CD4-positive, alpha-beta T cell (primary cell): ENCODE measurements around the gene GALK1. TPM values are rescaled to one million over a fixed set of nuclear protein-coding genes. Genes with fewer than 3 reads are reported as not detected.

ENCODE experiments used
- ATAC-seq: fragments of 200-7000 bp; cut with Tn5 transposase; one replicate; pipeline ENCODE4 v1.10.0; 2022; ENCODE audit warnings: mild to moderate bottlenecking; ENCODE audit not compliant: poor library complexity
- CTCF ChIA-PET: fragments of 350-600 bp; sonication (Branson Sonifier 250); formaldehyde crosslinking; loops from one replicate; lab custom pipeline; 2021; ENCODE audit warnings: antibody characterized with exemption, inconsistent platforms; lab: Charles Lee
- POLR2A ChIA-PET: fragments of 350-600 bp; sonication (Branson Sonifier 250); formaldehyde crosslinking; loops from one replicate; lab custom pipeline; 2021; ENCODE audit warnings: antibody characterized with exemption, inconsistent platforms; lab: Charles Lee
- DNase-seq, 14 experiments: peaks; one replicate each; pipeline ENCODE4 v3.0.0-alpha.2; 2013 to 2020; ENCODE audit warnings: mixed read lengths in 2 of 14
- H3K27ac ChIP-seq, 2 donors: one replicate each; pipeline versions ENCODE4 v1.5.1 to v1.7.0; 2013; ENCODE audit warnings: low read length in 2 of 2, low read depth in 1 of 2, mild to moderate bottlenecking in 1 of 2
- H3K27me3 ChIP-seq, 2 experiments: 1 replicate in 1 of 2; 2 replicates in 1 of 2; pipeline versions ENCODE4 v1.6.1 to v1.7.0; 2013; ENCODE audit warnings: low read length in 2 of 2, control low read depth in 1 of 2, mild to moderate bottlenecking in 1 of 2, moderate library complexity in 1 of 2; ENCODE audit not compliant: insufficient read depth in 2 of 2, control insufficient read depth in 1 of 2
- H3K36me3 ChIP-seq: one replicate; pipeline ENCODE4 v1.6.1; 2013; ENCODE audit warnings: low read length, control low read depth; ENCODE audit not compliant: insufficient read depth
- H3K4me1 ChIP-seq: one replicate; pipeline ENCODE4 v1.6.1; 2013; ENCODE audit warnings: low read length, control low read depth; ENCODE audit not compliant: insufficient read depth
- H3K4me3 ChIP-seq: one replicate; pipeline ENCODE4 v1.5.1; 2013; ENCODE audit warnings: mild to moderate bottlenecking, low read length, moderate library complexity
- H3K9me3 ChIP-seq, 2 experiments: 1 replicate in 1 of 2; 2 replicates in 1 of 2; pipeline versions ENCODE4 v1.6.1 to v1.7.0; 2013; ENCODE audit warnings: low read length in 2 of 2, mild to moderate bottlenecking in 2 of 2, control low read depth in 1 of 2, moderate library complexity in 1 of 2; ENCODE audit not compliant: control insufficient read depth in 1 of 2, insufficient read depth in 1 of 2
- H3K27ac Mint-ChIP-seq: one replicate; pipeline ENCODE4 v1.8.0; 2020; ENCODE audit warnings: mixed read lengths
- H3K27me3 Mint-ChIP-seq: one replicate; pipeline ENCODE4 v1.8.0; 2021; ENCODE audit warnings: mixed read lengths
- H3K36me3 Mint-ChIP-seq: one replicate; pipeline ENCODE4 v1.8.0; 2021; ENCODE audit warnings: low read depth, mixed read lengths
- H3K4me1 Mint-ChIP-seq: one replicate; pipeline ENCODE4 v1.8.0; 2021; ENCODE audit warnings: low read depth, mixed read lengths
- H3K4me3 Mint-ChIP-seq: one replicate; pipeline ENCODE4 v1.8.0; 2020; ENCODE audit warnings: mild to moderate bottlenecking, mixed read lengths
- H3K9me3 Mint-ChIP-seq: one replicate; pipeline ENCODE4 v1.8.0; 2020; ENCODE audit warnings: mixed read lengths
- CTCF ChIP-seq: fragments of 200-600 bp; IDR thresholded peaks from one replicate; pipeline ENCODE4 v1.8.0; 2022; ENCODE audit warnings: antibody characterized with exemption, mild to moderate bottlenecking
- intact Hi-C, 2 experiments: fragments of 100-400 bp; cut with DNase I in 1 of 2; cut with micrococcal nuclease in 1 of 2; formaldehyde crosslinking; loops; one replicate each; pipeline versions ENCODE4 v1.15.1 to v1.9.0; 2023 to 2025; cut with DNase I, micrococcal nuclease
- total RNA-seq, 174 experiments: library from RNA in 2 of 174; stranded (reverse) in 2 of 174; gene quantifications; one replicate each; pipeline ENCODE4 v1.2.3 and lab custom pipeline; 2021 to 2026

Gene GALK1
- total RNA-seq, 2 experiments from 2014 or later: 5.9 to 6.0 TPM

GRCh38 chr17:75730065-75730464 is 34.9 kb downstream of the GALK1 start:
- intact Hi-C loops: no loop called here
- Histone ChIP-seq H3K9me3 (no peaks in the 10 kb centered on the region), H3K27me3 (no peaks in the 10 kb centered on the region), H3K36me3 (no peaks in the 10 kb centered on the region), H3K4me3 (no peak overlapping the region), H3K27ac (no peak overlapping the region), H3K4me1 (no peaks in the 10 kb centered on the region)
- ChIA-PET POLR2A (no interaction called here), CTCF (no interaction called here)
- Mint-ChIP-seq H3K9me3 (no peaks in the 10 kb centered on the region), H3K36me3 (no peaks in the 10 kb centered on the region), H3K4me1 (peaks cover 5% of the 10 kb centered on the region), H3K27ac (no peak overlapping the region), H3K4me3 (no peak overlapping the region), H3K27me3 (no peaks in the 10 kb centered on the region)
- no peak for TF ChIP-seq CTCF
- ATAC-seq (no peak), DNase-seq (peak in 1 of 14 experiments; percentile 10)

DNA sequence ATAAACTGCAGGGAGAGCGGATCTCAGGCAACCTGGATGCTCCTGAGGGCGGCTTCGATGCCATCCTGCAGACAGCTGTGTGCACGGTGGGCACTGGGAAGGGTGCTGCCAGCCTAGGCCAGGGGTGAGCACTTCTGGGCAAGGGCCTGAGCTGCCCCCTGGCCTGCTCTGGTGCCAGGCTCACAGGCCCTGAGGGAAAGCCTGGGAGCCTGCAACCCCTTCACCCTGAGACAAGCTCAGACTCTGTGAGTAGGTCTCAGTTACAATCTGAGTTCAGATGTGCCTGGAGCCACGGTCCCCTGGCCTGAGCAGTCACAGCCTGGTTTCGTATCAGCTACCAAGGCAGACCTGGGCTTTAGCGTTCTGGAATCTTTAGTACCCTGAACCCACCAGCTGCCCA is 35.6 kb downstream of the GALK1 start:
- Histone ChIP-seq H3K27me3 (no peaks in the 10 kb centered on the region), H3K36me3 (no peaks in the 10 kb centered on the region), H3K4me3 (no peak overlapping the region), H3K27ac (no peak overlapping the region), H3K4me1 (no peaks in the 10 kb centered on the region), H3K9me3 (no peaks in the 10 kb centered on the region)
- H3K27ac Mint-ChIP-seq: no peak overlapping the region
- no peaks in the 10 kb centered on the region for H3K27me3 Mint-ChIP-seq
- intact Hi-C loops: no loop called here
- H3K9me3 Mint-ChIP-seq: no peaks in the 10 kb centered on the region
- ChIA-PET CTCF (no interaction called here), POLR2A (no interaction called here)
- no peak for TF ChIP-seq CTCF
- ATAC-seq (no peak), DNase-seq (no peak)
- H3K4me3 Mint-ChIP-seq: no peak overlapping the region
- H3K4me1 Mint-ChIP-seq: peaks cover under 1% of the 10 kb centered on the region
- no peaks in the 10 kb centered on the region for H3K36me3 Mint-ChIP-seq

GRCh38 chr17:75727391-75727790 is 37.6 kb downstream of the GALK1 start:
- Mint-ChIP-seq H3K4me3 (no peak overlapping the region), H3K27ac (no peak overlapping the region), H3K36me3 (no peaks in the 10 kb centered on the region), H3K4me1 (no peaks in the 10 kb centered on the region), H3K9me3 (no peaks in the 10 kb centered on the region), H3K27me3 (no peaks in the 10 kb centered on the region)
- no peak for DNase-seq
- ChIA-PET POLR2A (no interaction called here), CTCF (interaction anchor here (1.5 kb wide), 1 partner anchor 126 kb away, joined by 3 read pairs; no protein-coding TSS in a partner anchor)
- no peak for ATAC-seq
- H3K9me3 ChIP-seq: no peaks in the 10 kb centered on the region
- no peaks in the 10 kb centered on the region for H3K36me3 ChIP-seq
- TF ChIP-seq CTCF: no peak
- no peaks in the 10 kb centered on the region for H3K4me1 ChIP-seq
- intact Hi-C loops: no loop called here
- no peak overlapping the region for H3K27ac ChIP-seq
- no peak overlapping the region for H3K4me3 ChIP-seq
- H3K27me3 ChIP-seq: no peaks in the 10 kb centered on the region
